HG02970 (cell line): ENCODE data around the gene LEKR1.
A peak's percentile ranks its signal among the peaks of the same experiment; 100 is the strongest.

Experiments used
- ATAC-seq: cut with Tn5 transposase; IDR thresholded peaks from one replicate; pipeline ENCODE4 v1.9.1; 2021; ENCODE audit warnings: mild to moderate bottlenecking, moderate library complexity, moderate number of reproducible peaks; ENCODE audit not compliant: unreplicated experiment, low FRiP score

The LEKR1 gene

GRCh38 chr3:157045238-157045850, 219.2 kb downstream of the LEKR1 start:
- no peak for ATAC-seq

- ATAC-seq: no peak
Measured at GRCh38 chr3:157046520-157046919, 220.4 kb downstream of the LEKR1 start.

- ATAC-seq: no peak
Measured at GRCh38 chr3:157051055-157051454, 224.9 kb downstream of the LEKR1 start.

GRCh38 chr3:157051591-157051990, 225.4 kb downstream of the LEKR1 start:
- ATAC-seq: no peak

GRCh38 chr3:157056035-157056434, 229.9 kb downstream of the LEKR1 start:
- no peak for ATAC-seq

GRCh38 chr3:157058392-157059071, 232.4 kb downstream of the LEKR1 start:
- ATAC-seq: no peak

- ATAC-seq: no peak
Measured at GRCh38 chr3:157059181-157059580, 233.0 kb downstream of the LEKR1 start.

GRCh38 chr3:157059661-157060060, 233.5 kb downstream of the LEKR1 start:
- no peak for ATAC-seq

- no peak for ATAC-seq
Measured at GRCh38 chr3:157061265-157061664, 235.1 kb downstream of the LEKR1 start.

GRCh38 chr3:157063469-157063868, 237.3 kb downstream of the LEKR1 start:
- ATAC-seq: no peak

GRCh38 chr3:157063926-157064325, 237.8 kb downstream of the LEKR1 start:
- no peak for ATAC-seq

- ATAC-seq: peak; percentile 48
Measured at GRCh38 chr3:157064402-157064801, 238.2 kb downstream of the LEKR1 start.

- ATAC-seq: no peak
Measured at GRCh38 chr3:157065201-157065600, 239.0 kb downstream of the LEKR1 start.

- no peak for ATAC-seq
Measured at GRCh38 chr3:157066335-157067098, 240.4 kb downstream of the LEKR1 start.

GRCh38 chr3:157067114-157067513, 241.0 kb downstream of the LEKR1 start:
- no peak for ATAC-seq

GRCh38 chr3:157069406-157069805, 243.3 kb downstream of the LEKR1 start:
- no peak for ATAC-seq

- ATAC-seq: no peak
Measured at GRCh38 chr3:157069846-157070677, 243.9 kb downstream of the LEKR1 start.

GRCh38 chr3:157070678-157070999, 244.5 kb downstream of the LEKR1 start:
- ATAC-seq: no peak

GRCh38 chr3:157071744-157072525, 245.8 kb downstream of the LEKR1 start:
- ATAC-seq: no peak

- no peak for ATAC-seq
Measured at GRCh38 chr3:157073810-157074209, 247.7 kb downstream of the LEKR1 start.
